Liver (tissue), 2 donors: Measurements from ENCODE around the gene MYL4.

Source experiments
- YY1 ChIP-seq: IDR thresholded peaks from 2 replicates; pipeline ENCODE4 v1.6.1; 2016; ENCODE audit warnings: antibody characterized with exemption, mild to moderate bottlenecking
- TF ChIP-seq, protein P1 (sequence below): fragments of 150-350 bp; IDR thresholded peaks from 2 replicates; pipeline ENCODE4 v1.5.1; 2017; ENCODE audit warnings: improper control_type of control experiment, low read depth, low read length; ENCODE audit not compliant: missing input control
- donor health status: healthy.

DNA sequence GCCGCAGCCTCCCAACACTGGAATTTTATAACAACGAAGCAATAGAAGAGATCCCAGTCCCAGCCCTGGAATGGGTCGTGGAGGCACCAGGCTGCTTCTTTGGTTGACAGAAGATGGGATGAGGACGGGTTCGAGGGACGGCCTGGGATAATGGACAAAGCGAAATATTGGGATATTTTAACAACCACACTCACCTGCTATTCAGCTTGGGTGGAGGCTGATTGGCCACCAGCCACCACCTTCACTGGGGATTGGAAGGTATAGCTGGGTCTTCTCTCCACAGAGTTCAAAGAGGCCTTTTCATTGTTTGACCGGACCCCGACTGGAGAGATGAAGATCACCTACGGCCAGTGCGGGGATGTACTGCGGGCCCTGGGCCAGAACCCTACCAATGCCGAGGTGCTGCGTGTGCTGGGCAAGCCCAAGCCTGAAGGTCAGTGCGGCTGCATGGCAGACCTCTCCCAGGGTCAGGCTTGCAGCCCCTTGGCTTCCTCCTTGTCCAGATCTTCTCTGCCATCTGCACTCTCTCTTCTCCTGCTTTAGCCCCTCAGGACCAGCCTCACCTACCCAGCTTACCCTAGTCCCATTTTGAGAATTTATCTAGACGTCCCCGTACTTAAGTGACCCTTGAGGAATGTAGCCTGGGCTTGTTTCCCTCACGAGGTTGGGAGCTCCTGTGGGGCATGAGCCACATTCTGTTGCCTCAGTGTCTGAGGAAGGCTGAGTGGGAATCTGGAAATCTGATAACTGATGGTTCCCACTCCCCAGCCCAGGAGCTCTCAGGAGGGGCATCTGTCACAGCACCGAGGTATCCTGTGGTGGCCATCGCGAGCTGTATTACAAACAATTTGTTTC lies 10.7 kb downstream of the MYL4 start:
- TF ChIP-seq, protein P1, sequence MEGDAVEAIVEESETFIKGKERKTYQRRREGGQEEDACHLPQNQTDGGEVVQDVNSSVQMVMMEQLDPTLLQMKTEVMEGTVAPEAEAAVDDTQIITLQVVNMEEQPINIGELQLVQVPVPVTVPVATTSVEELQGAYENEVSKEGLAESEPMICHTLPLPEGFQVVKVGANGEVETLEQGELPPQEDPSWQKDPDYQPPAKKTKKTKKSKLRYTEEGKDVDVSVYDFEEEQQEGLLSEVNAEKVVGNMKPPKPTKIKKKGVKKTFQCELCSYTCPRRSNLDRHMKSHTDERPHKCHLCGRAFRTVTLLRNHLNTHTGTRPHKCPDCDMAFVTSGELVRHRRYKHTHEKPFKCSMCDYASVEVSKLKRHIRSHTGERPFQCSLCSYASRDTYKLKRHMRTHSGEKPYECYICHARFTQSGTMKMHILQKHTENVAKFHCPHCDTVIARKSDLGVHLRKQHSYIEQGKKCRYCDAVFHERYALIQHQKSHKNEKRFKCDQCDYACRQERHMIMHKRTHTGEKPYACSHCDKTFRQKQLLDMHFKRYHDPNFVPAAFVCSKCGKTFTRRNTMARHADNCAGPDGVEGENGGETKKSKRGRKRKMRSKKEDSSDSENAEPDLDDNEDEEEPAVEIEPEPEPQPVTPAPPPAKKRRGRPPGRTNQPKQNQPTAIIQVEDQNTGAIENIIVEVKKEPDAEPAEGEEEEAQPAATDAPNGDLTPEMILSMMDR, result no peak
- TF ChIP-seq YY1, result no peak
